GM13976 (cell line): ENCODE results near the gene C2orf49.
A peak's percentile ranks its signal among the peaks of the same experiment; 100 is the strongest.

Experiments used
- DNase-seq: peaks from one replicate; pipeline ENCODE4 v3.0.0; 2012; ENCODE audit warnings: low spot score
- in situ Hi-C: fragments of 300-500 bp; cut with MboI; formaldehyde crosslinking; loops from one replicate; pipeline ENCODE4 v1.12.0; 2022; ENCODE audit warnings: low sequenced_read_pairs, mixed read lengths, inconsistent platforms; ENCODE audit not compliant: unreplicated experiment
- TF ChIP-seq, protein P1 (sequence below): IDR thresholded peaks from 2 replicates; pipeline ENCODE4 v1.5.1; 2012; ENCODE audit warnings: borderline replicate concordance, mild to moderate bottlenecking; ENCODE audit not compliant: insufficient read depth; ENCODE audit errors: extremely low read depth, missing control alignments, control extremely low read depth

Gene C2orf49

DNA sequence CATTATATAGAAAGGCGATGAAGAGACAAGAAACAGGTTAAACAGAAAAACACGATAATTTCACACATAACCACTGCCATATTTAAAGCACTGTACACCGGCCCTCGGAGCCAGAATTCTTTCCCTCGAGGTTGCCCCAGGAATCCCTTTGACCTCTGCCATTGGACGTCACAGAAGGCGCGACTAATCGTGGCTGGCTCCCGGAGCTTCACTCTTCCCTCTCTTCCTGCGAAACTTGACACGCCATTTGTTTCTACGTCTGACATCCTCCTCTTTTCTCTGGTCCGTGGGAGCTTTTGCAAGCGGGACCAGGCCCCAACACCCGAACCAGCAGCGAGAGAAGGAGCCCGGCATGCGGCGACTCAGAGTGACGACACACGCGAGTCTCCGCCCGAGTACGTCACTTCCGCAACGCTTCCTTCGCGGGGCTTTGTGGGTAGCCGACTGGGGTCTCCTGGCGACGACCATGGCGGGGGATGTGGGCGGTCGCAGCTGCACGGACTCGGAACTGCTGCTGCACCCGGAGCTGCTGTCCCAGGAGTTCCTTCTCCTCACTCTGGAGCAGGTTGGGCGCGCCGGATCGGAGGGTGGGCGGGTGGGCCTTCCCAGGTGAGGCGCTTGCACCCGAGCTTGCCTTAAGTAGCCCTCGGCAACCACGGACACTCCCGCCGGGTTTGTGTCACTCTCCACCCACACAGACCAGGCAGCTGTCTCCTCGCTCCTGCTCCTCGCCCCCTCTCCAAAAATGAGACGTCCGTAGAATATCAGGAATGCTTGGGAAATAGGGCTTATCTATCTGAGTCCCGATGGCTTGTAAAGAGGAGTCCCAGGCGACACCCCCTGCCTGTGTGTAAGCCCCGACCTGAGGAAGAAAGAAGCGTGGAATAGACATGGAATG is at the start of gene C2orf49:
Gene C2orf49, plus strand, starts transcription at position 419 of the 898 bp plus-strand sequence. Its CDS starts 48 bp downstream, at position 467.
- in situ Hi-C loops = no loop called here
- peak; percentile 92 for DNase-seq
- TF ChIP-seq, protein P1, sequence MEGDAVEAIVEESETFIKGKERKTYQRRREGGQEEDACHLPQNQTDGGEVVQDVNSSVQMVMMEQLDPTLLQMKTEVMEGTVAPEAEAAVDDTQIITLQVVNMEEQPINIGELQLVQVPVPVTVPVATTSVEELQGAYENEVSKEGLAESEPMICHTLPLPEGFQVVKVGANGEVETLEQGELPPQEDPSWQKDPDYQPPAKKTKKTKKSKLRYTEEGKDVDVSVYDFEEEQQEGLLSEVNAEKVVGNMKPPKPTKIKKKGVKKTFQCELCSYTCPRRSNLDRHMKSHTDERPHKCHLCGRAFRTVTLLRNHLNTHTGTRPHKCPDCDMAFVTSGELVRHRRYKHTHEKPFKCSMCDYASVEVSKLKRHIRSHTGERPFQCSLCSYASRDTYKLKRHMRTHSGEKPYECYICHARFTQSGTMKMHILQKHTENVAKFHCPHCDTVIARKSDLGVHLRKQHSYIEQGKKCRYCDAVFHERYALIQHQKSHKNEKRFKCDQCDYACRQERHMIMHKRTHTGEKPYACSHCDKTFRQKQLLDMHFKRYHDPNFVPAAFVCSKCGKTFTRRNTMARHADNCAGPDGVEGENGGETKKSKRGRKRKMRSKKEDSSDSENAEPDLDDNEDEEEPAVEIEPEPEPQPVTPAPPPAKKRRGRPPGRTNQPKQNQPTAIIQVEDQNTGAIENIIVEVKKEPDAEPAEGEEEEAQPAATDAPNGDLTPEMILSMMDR = no peak

DNA sequence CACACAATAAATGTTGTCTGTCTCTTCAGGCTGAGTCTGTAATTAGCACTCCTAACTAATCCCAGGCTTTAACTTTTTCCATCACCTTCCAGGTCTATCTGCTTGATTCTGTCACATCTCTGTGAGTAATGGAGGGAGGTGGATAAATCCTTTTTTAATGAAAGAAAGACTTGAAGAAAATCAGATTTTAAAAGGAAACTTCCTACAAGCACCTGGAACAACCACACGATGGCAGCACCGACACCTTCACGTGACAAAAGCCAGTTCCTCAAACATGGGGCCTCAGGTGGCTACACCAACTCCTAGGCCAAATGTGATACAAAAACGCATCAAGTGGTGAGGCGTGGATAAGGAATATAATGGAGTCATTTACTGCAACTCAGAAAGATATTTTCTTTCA is 49.6 kb upstream of the C2orf49 start:
- in situ Hi-C loops = no loop called here
- TF ChIP-seq, protein P1 = peak; percentile 34
- DNase-seq = peak; percentile 56

GRCh38 chr2:105288133-105288532 is 49.2 kb upstream of the C2orf49 start:
- no peak for DNase-seq
- in situ Hi-C loops = no loop called here
- TF ChIP-seq, protein P1 = no peak

DNA sequence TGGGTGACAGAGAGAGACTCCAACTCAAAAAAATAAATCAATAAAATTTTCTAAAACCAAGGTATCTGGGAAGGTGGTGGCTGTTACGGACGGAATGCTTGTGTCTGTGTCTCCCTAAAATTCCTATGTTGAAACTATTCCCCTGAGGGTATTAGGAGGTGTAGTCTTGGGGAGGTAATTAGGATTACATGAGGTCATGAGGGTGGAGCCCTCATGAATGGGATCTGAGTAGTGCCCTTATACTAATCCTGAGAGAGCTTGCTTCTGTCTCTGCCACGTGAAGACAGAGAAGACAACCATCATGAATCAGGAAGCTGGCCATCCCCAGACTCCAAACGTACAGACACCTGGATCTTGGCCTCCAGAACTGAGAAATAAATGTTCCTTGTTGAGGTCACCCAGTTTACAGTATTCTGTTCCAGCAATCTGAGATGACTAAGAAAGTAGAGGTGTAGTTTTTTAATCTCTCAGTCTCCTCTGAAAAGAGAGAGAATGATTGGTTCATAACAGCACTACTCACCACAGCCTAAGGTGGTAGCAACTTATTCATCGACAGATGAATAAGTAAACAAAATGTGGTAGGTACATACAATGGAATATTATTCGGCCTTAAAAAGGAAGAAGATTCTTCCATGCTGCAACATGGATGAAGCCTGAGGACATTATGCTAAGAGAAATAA is 46.2 kb upstream of the C2orf49 start:
- TF ChIP-seq, protein P1 = no peak
- in situ Hi-C loops = no loop called here

DNA sequence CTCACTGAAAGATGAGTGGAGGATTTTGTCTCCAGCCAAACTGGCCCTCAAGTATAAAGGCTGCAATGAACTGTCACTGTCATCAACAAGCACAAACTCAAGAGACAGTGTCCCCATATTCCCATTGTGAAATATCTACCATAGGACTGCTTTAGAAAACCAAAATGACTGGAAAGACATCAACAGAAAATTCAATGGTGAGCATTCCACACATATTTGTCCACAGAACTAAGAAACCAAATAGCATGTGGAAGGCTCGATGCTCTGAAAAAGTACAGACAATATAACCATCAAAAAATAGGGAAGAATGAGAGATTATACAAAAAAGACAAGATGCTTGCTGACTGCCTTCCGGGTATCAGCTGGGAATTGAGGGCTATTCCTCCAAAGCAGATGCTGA is 45.4 kb upstream of the C2orf49 start:
- no peak for DNase-seq
- TF ChIP-seq, protein P1 = no peak
- in situ Hi-C loops = no loop called here

More for the DNA sequence above, 46.2 kb upstream of the C2orf49 start:
- no peak for DNase-seq

- in situ Hi-C loops = no loop called here
- TF ChIP-seq, protein P1 = no peak
- DNase-seq = no peak
Measured at GRCh38 chr2:105294046-105294445, 43.3 kb upstream of the C2orf49 start.
